GM19238 (cell line): ENCODE data around the gene NEURL2.
A peak's percentile ranks its signal among the peaks of the same experiment; 100 is the strongest.

Experiments
- DNase-seq: peaks from one replicate; pipeline ENCODE4 v3.0.0; 2011; ENCODE audit warnings: low spot score; ENCODE audit not compliant: insufficient read length

Gene NEURL2

GRCh38 chr20:45920462-45921336, 29.7 kb upstream of the NEURL2 start:
- no peak for DNase-seq

GRCh38 chr20:45919542-45920399, 28.8 kb upstream of the NEURL2 start:
- DNase-seq = no peak

GRCh38 chr20:45918779-45919537, 27.9 kb upstream of the NEURL2 start:
- DNase-seq = no peak

- no peak for DNase-seq
Observed at GRCh38 chr20:45918182-45918737, 27.3 kb upstream of the NEURL2 start.

GRCh38 chr20:45917790-45918141, 26.8 kb upstream of the NEURL2 start:
- DNase-seq = no peak

- no peak for DNase-seq
Observed at GRCh38 chr20:45913116-45913515, 22.1 kb upstream of the NEURL2 start.

GRCh38 chr20:45912344-45912682, 21.3 kb upstream of the NEURL2 start:
- DNase-seq = no peak

- no peak for DNase-seq
Observed at GRCh38 chr20:45911486-45912343, 20.7 kb upstream of the NEURL2 start, which contains the start of gene PLTP. PLTP (minus strand) TSS chr20:45912155; CDS start chr20:45911452, 703 bp downstream.

- DNase-seq = peak; percentile 95
Observed at GRCh38 chr20:45910670-45911485, 19.9 kb upstream of the NEURL2 start.

GRCh38 chr20:45909817-45910669, 19.0 kb upstream of the NEURL2 start:
- no peak for DNase-seq

- DNase-seq = no peak
Observed at GRCh38 chr20:45909336-45909808, 18.4 kb upstream of the NEURL2 start.

- no peak for DNase-seq
Observed at GRCh38 chr20:45908084-45908483, 17.1 kb upstream of the NEURL2 start.

- DNase-seq = no peak
Observed at GRCh38 chr20:45907219-45907948, 16.4 kb upstream of the NEURL2 start.

- no peak for DNase-seq
Observed at GRCh38 chr20:45905505-45906079, 14.6 kb upstream of the NEURL2 start.

GRCh38 chr20:45904583-45905504, 13.8 kb upstream of the NEURL2 start:
- no peak for DNase-seq

- no peak for DNase-seq
Observed at GRCh38 chr20:45902199-45902701, 11.2 kb upstream of the NEURL2 start.
